Erythroblast (primary cell): ENCODE data around the gene CEBPB.

Source experiments
- GATA1 ChIP-seq: IDR thresholded peaks from 2 replicates; pipeline ENCODE4 v1.6.1; 2011; ENCODE audit warnings: low read depth, mild to moderate bottlenecking, control low read depth, low read length, moderate library complexity
- POLR2A ChIP-seq: IDR thresholded peaks from 2 replicates; pipeline ENCODE4 v1.6.1; 2011; ENCODE audit warnings: mild to moderate bottlenecking, low read length

DNA sequence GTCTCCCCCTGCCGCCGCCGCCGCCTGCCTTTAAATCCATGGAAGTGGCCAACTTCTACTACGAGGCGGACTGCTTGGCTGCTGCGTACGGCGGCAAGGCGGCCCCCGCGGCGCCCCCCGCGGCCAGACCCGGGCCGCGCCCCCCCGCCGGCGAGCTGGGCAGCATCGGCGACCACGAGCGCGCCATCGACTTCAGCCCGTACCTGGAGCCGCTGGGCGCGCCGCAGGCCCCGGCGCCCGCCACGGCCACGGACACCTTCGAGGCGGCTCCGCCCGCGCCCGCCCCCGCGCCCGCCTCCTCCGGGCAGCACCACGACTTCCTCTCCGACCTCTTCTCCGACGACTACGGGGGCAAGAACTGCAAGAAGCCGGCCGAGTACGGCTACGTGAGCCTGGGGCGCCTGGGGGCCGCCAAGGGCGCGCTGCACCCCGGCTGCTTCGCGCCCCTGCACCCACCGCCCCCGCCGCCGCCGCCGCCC is 474 bp downstream of the CEBPB start:
- peak; percentile 56 for TF ChIP-seq POLR2A
- no peak for TF ChIP-seq GATA1
